HEK293T (cell line): ENCODE data around the gene CHST7.

Experiments used
- BHLHE40 ChIP-seq: fragments of 450-650 bp; IDR thresholded peaks from 2 replicates; pipeline ENCODE4 v1.6.1; 2016; ENCODE audit warnings: mild to moderate bottlenecking, moderate library complexity, borderline replicate concordance
- CTBP1 ChIP-seq: fragments of 450-650 bp; IDR thresholded peaks from 2 replicates; pipeline ENCODE4 v1.6.1; 2016; ENCODE audit warnings: borderline replicate concordance
- FOXA1 ChIP-seq: fragments of 450-650 bp; IDR thresholded peaks from 2 replicates; pipeline ENCODE4 v1.6.1; 2016; ENCODE audit warnings: mild to moderate bottlenecking
- FOXM1 ChIP-seq: fragments of 450-650 bp; IDR thresholded peaks from 2 replicates; pipeline ENCODE4 v1.6.1; 2017; ENCODE audit warnings: mild to moderate bottlenecking, borderline replicate concordance
- HDGF ChIP-seq: fragments of 450-650 bp; IDR thresholded peaks from 2 replicates; pipeline ENCODE4 v1.6.1; 2017; ENCODE audit warnings: antibody characterized with exemption, borderline replicate concordance
- LEF1 ChIP-seq: fragments of 450-650 bp; IDR thresholded peaks from 2 replicates; pipeline ENCODE4 v1.6.1; 2017; ENCODE audit warnings: mild to moderate bottlenecking, borderline replicate concordance
- NFRKB ChIP-seq: fragments of 450-650 bp; IDR thresholded peaks from 2 replicates; pipeline ENCODE4 v1.6.1; 2016; ENCODE audit warnings: mild to moderate bottlenecking, moderate library complexity
- SP1 ChIP-seq: fragments of 450-650 bp; IDR thresholded peaks from 2 replicates; pipeline ENCODE4 v1.6.1; 2017
- SUZ12 ChIP-seq: fragments of 450-650 bp; IDR thresholded peaks from 2 replicates; pipeline ENCODE4 v1.6.1; 2016; ENCODE audit warnings: mild to moderate bottlenecking

- no peak for TF ChIP-seq SP1
- no peak for TF ChIP-seq NFRKB
- no peak for TF ChIP-seq HDGF
- no peak for TF ChIP-seq FOXM1
- TF ChIP-seq BHLHE40, result no peak
- no peak for TF ChIP-seq CTBP1
- TF ChIP-seq LEF1, result no peak
- TF ChIP-seq FOXA1, result no peak
- TF ChIP-seq SUZ12, result no peak
These were observed 22.0 kb upstream of the CHST7 start for GRCh38 chrX:46551494-46552128.
